ENCODE data around the gene DOK4. TPM values are rescaled to one million over a fixed set of nuclear protein-coding genes. Genes with fewer than 3 reads are reported as not detected.

The DOK4 gene
- total and polyA plus RNA-seq, 2 of the 8 experiments (the other 6 are each of a cell fraction or from before 2014, with no cell fraction given), result 24.0 to 28.9 TPM

DNA sequence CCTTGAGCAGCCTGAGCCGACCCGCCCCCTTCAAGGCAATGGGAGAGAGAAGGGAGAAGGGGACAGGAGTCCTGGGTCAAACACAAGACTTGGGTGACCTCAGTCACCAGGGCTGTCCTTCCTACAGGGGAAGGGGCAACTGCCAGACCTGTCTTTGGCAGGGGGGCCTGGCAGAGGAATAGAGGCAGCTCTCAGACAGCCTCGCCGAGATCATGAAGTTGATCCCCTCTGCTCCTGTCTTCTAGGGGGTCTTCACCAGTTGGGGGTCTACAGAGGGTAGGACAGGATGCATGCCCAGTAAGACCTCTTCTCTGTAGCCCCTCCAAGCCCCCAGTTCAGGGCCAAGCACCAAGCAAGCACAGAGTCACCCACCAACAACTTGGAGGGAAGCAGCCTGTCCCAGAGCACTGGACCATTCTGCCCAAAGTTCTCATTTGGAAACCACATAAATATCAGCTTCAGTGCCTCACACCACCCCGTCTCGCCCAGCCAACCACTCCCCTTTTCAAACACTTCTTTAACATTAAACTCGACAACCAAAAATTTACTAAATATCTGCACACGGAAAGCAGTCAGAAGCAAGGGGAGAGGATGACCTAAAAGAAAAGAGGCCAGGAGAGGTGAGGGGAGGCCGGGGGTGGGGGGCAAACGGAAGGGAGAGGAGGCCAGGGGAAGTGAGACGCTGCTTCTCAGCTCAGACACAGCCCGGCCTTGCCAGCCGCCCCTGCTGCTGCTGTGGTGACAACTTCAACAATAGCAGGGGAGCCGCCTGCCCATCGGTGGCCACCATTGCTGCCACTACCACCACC, 7.7 kb downstream of the DOK4 start:
- ChIA-PET POLR2A (ENCODE audit: partially characterized antibody) (interaction anchor here (0.9 to 10.3 kb wide), 5 partner anchors 8 to 50 kb away, joined by 4 to 67 read pairs (median 6); no protein-coding TSS in a partner anchor), CTCF (ENCODE audit: partially characterized antibody) (interaction anchor here (0.9 to 15.0 kb wide), 10 partner anchors 11 to 98 kb away, joined by 3 to 210 read pairs (median 5); partner anchors contain the start of gene POLR2C)
- Histone ChIP-seq H3K79me2 (ENCODE audit: control insufficient read depth in 1 of 2, insufficient read depth in 2 of 2, low read length in 2 of 2) (no peaks in the 10 kb centered on the region), H3K9ac (replicated peaks in 1 of 4; ENCODE audit: extremely low read depth in 1 of 4, low read depth in 3 of 4, low read length in 3 of 4) (no peak overlapping the region), H3K79me1 (ENCODE audit: low read depth, low read length) (0 out of 2 replicates have a peak, but pooled peaks cover 3% of the 10 kb centered on the region), H4K8ac (ENCODE audit: extremely low read depth, insufficient read depth, low read length) (no peak overlapping the region; the same call in 1 of the 2 replicates), H3K14ac (ENCODE audit: insufficient read length) (no peak overlapping the region), H3K23ac (ENCODE audit: insufficient read length) (no peak overlapping the region), H3K9me3 (ENCODE audit: insufficient read depth in 2 of 2, low read depth in 1 of 2, low read length in 1 of 2) (no peaks in the 10 kb centered on the region), H3K23me2 (ENCODE audit: low read depth, low read length) (peaks cover 8% of the 10 kb centered on the region; the same call in 1 of the 2 replicates), H3K4ac (replicated peaks; ENCODE audit: insufficient read length, low read depth, low read length) (no peak overlapping the region), H2BK12ac (ENCODE audit: low read depth, low read length) (peak overlapping the region; percentile 55; the same call in 1 of the 2 replicates), H3K4me1 (replicated peaks in 1 of 4; ENCODE audit: control insufficient read depth in 3 of 4, insufficient read depth in 4 of 4, low read length in 3 of 4) (peaks cover 5 to 47% (median 32%) of the 10 kb centered on the region in 4 experiments), H3K4me3 (ENCODE audit: extremely low read depth in 1 of 4, insufficient read depth in 2 of 4, low read depth in 3 of 4, low read length in 4 of 4) (peak overlapping the region; percentile 40 to 57 (median 50)), H3K56ac (replicated peaks; ENCODE audit: insufficient read length, low read depth, low read length) (no peak overlapping the region), H2BK5ac (ENCODE audit: low read depth, low read length) (peak overlapping the region; percentile 21; the same call in 1 of the 2 replicates), H4K91ac (replicated peaks; ENCODE audit: insufficient read length, low read length) (no peak overlapping the region), H2AFZ (ENCODE audit: low read length) (no peak overlapping the region), H4K20me1 (replicated peaks in 1 of 2; ENCODE audit: control insufficient read depth in 1 of 2, insufficient read depth in 2 of 2, low read length in 2 of 2) (peaks cover 1 to 2% of the 10 kb centered on the region in 2 experiments), H4K5ac (ENCODE audit: insufficient read length, low read depth, low read length) (no peak overlapping the region), H3K36me3 (ENCODE audit: control insufficient read depth in 2 of 4, insufficient read depth in 4 of 4, low read length in 3 of 4) (peaks cover 0 to 4% (median 2%) of the 10 kb centered on the region in 4 experiments; a peak in 3 of 8 replicates), H2BK20ac (ENCODE audit: low read length) (no peak overlapping the region), H3K4me2 (ENCODE audit: insufficient read depth in 1 of 2, low read depth in 2 of 2, low read length in 2 of 2) (peak overlapping the region; percentile 59 to 69), H2BK15ac (ENCODE audit: low read length) (peak overlapping the region; percentile 72; the same call in 1 of the 2 replicates), H3K27ac (ENCODE audit: low read depth, low read length) (no peak overlapping the region), H2AK5ac (ENCODE audit: low read depth, low read length) (peak overlapping the region; percentile 61; the same call in 1 of the 2 replicates), H3K18ac (ENCODE audit: extremely low read depth, low read length) (no peak overlapping the region; the same call in 1 of the 2 replicates), H3K27me3 (replicated peaks in 1 of 4; ENCODE audit: control insufficient read depth in 3 of 4, extremely low read depth in 1 of 4, insufficient read depth in 3 of 4, low read length in 3 of 4) (no peaks in the 10 kb centered on the region; a peak in 1 of 7 replicates), H2BK120ac (replicated peaks; ENCODE audit: low read depth, low read length) (no peak overlapping the region)
- TF ChIP-seq TAF7 (optimal IDR thresholded peaks at IDR 0.05; ENCODE audit: borderline replicate concordance, low read depth, low read length), result no peak
- TF ChIP-seq CTBP2 (IDR thresholded peaks at IDR 0.05; ENCODE audit: borderline replicate concordance, insufficient read depth, insufficient read length, low read length), result peak; percentile 0
- no peak for FAIRE-seq
- no peak for DNase-seq (ENCODE audit: low read depth in 1 of 2, low spot score in 2 of 2)
- WGBS, 2 experiments (ENCODE audit: extremely low coverage in 1 of 2, insufficient coverage in 1 of 2, insufficient read length in 1 of 2, insufficient replicate concordance in 2 of 2, low coverage in 1 of 2, low lambda C conversion rate in 2 of 2, missing lambda C conversion rate in 1 of 2), result 77 to 100% methylated on average over 3 to 7 of the region's 15 CpGs

All from H1 (cell line).